Activated CD4-positive, alpha-beta T cell treated with anti-CD3 and anti-CD28 coated beads for 1 hour (primary cell): Measurements from ENCODE around the gene PTPA.

Experiments
- DNase-seq: peaks from one replicate; pipeline ENCODE4 v3.0.0-alpha.2; 2020

PTPA gene

GRCh38 chr9:129084087-129084486 is 27.1 kb upstream of the PTPA start:
- no peak for DNase-seq

DNA sequence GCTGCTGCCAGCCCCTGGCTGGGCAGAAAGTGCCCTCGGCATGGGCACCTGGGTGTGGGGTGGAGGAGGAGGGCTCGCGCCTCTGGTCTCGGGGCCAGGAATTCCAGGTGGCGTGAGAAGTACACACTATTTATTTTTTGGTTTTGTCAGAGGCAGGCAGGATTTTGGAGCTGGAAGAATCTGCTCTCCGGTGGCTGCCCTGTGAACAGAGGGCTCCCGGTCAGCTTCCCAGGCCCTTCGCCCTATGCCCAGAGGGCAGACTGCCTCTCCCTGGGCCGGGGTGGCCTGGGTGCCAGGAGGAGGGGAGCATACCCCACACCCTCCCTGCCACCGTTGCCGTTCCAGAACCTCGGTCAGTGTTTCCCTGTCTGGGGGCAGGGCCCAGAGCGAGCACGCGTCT is 22.0 kb upstream of the PTPA start:
- no peak for DNase-seq

GRCh38 chr9:129093602-129094386 is 17.4 kb upstream of the PTPA start:
- DNase-seq, result no peak

GRCh38 chr9:129094387-129095169 is 16.6 kb upstream of the PTPA start:
- DNase-seq, result no peak

- no peak for DNase-seq
Observed at GRCh38 chr9:129095170-129095667, 16.0 kb upstream of the PTPA start.

DNA sequence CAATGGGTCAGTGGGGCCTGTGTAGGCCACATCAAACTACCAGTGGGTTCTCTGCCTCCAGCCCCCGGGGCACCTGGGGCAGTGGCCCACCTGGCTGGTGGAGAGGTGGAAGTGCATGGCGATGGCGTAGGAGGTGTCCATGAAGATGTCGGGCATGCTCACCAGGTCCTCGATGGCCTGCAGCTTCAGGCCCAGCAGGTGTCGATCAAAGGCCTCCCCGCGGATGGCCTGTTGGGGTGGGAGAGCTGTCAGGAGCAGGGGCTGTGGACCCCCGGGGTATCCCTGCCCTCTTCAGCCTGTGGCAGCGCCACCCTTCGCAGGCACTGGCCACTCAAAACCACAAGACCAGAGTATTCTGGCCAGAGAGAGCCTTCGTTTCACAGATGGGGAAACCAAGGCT is 15.3 kb upstream of the PTPA start:
- DNase-seq, result no peak

GRCh38 chr9:129097671-129098306 is 13.4 kb upstream of the PTPA start:
- no peak for DNase-seq

DNA sequence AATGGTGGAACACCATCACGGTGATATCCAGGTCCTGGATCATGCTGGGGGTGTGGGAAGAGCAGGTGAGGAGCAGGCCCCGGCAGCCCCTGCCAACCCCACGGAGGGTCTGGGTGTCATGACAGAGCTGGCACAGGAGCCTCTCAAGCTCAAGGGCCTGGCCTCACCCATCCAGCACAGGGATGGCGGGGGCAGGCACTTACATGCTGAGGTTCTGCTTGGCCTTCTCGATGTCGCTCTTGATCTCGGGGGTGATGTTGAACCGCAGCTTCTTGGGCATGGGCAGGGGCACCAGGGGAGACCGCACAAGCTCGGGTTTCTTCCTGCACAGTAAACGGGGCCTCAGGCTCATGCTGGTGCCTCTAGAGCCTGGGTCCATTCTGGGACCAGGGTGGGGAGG is 12.9 kb upstream of the PTPA start:
- DNase-seq, result no peak

GRCh38 chr9:129100383-129101169 is 10.6 kb upstream of the PTPA start:
- no peak for DNase-seq

GRCh38 chr9:129101279-129101678 is 9.9 kb upstream of the PTPA start:
- DNase-seq, result no peak

- no peak for DNase-seq
Observed at GRCh38 chr9:129102095-129102525, 9.1 kb upstream of the PTPA start.

DNA sequence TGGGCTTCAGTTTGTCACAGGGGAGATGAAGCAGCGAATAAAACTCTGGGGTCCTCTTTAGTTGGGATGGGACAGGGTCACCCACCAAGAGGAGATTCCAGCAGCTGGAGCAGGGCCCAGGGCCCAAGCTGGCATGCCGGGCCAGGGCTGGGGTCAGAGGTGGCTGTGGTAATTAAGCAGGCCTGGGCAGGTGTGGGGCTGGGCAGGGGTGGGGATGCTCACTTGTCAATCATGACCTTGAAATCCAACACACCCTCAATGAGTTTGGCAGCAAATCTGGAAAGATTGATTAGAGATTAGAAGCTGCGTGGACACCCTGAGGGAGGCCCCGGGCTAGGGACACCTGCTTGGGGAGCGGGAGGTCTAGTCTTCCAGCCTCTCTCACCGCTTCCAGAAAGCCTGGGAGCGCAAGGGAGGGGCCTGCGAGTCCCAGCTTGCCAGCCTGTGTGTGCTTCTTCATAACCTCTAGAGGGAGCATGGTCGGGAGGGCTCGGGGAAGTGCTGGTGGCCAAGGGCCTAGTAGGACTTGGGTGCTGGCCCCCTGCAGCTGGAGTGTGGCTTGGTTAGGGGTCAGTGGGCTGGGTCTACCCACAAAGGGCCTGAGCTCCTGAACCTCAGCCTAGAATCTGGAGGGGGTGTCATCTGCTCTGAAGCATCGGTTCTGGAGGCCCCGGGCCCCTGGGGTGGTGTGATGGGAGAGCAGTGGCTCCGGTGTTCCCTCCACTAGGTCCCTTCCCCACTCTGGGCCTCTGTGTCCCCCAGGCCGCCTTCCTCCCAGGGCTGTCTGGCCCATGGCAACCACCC is 8.2 kb upstream of the PTPA start:
- DNase-seq, result no peak

GRCh38 chr9:129103595-129103965 is 7.6 kb upstream of the PTPA start:
- no peak for DNase-seq

GRCh38 chr9:129104051-129104450 is 7.2 kb upstream of the PTPA start:
- no peak for DNase-seq

DNA sequence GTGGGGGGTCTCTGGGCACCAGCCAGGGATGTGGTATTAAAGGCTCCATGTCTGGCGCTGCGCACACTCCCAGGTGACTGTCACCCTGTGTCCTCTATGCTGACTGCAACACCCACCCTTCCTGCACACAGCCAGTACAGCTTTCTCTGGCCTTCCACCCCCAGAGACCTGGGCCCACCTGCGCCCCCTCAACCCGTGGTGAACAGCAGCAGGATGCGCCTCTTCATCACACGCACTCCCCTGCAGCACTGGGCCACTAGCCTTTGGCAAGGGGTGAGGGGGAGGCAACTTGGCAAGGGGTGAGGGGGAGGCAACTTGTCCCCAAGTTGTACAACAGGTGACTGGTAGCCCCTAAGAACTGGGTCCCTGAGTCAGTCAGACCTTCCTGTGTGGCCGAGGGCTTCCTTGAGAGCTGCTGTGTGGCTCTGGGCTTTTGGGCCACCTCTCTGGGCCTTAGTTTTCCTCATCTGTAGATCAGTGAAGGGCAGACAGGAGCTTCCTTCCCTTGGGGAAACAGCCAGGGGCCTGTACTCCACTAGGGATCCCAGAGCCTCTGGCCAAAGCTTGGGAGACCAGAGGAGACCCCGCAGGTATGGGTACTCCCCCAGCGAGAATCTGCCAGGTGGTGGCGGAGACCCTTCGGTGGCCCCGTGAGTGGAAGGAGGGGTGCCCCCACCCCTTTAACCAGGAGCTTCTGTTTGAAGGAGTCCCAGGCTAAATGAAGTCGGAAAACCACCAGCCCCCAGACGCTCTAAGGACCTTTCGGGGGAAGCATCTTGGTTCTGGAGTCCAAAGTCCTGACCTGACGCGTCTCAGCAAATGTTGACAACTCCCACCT is 5.1 kb upstream of the PTPA start:
- DNase-seq, result no peak

DNA sequence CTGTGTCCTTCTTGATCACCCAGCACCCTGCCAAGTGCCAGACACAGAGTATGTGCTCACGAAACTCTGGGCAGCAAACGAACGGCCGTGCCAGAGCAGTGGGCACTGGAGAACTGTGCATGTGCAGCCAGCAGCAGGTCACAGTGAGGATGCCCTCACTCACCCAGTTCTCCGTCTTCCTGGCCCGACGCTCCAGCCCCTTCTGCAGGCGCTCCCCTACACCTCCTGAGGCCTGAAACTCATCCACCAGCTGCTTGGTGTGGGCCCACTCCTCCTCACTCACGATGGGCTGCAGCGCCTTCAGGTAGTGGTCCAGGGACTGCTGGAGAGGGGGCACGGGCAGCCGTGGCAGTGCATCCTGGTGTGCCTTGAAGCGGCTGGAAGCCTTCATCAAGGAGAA is 3.6 kb upstream of the PTPA start:
- no peak for DNase-seq

- DNase-seq, result no peak
Observed at GRCh38 chr9:129108083-129108804, 3.0 kb upstream of the PTPA start.

GRCh38 chr9:129108805-129109536 is 2.2 kb upstream of the PTPA start:
- DNase-seq, result no peak

DNA sequence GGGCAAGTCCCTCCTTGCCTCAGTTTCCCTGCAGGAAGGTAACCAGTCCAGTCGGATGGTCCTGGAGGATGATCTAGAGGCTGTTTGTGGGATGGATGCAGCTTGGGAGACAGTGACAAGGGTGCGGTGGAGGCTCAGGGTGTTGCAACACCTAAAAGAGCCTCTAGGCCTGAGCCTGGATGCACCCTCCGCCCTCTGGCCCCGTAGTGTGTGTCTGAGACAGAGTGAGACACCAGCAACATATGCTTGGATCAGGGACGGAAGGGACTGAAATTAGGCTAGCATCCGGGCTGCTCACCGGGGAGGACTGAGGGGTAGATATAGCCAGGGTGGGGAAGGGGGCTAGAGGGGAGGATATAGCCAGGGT is 1.7 kb upstream of the PTPA start:
- no peak for DNase-seq
